GM10248 (cell line): ENCODE results near the gene DIAPH2.

Experiments used
- CTCF ChIA-PET: fragments of 300-600 bp; sonication (Branson Sonifier 250); formaldehyde crosslinking; extraction: SDS; loops from one replicate; lab custom pipeline; 2021; ENCODE audit warnings: antibody characterized with exemption; lab: Yijun Ruan, JAX
- POLR2A ChIA-PET: fragments of 350-650 bp; sonication (Branson Sonifier 250); formaldehyde crosslinking; extraction: SDS; loops from one replicate; lab custom pipeline; 2020; ENCODE audit warnings: antibody characterized with exemption; lab: Yijun Ruan, JAX
- DNase-seq: peaks from one replicate; pipeline ENCODE4 v3.0.0; 2012; ENCODE audit errors: extremely low spot score
- CTCF ChIP-seq: IDR thresholded peaks from 2 replicates; pipeline ENCODE4 v1.5.1; 2012; ENCODE audit warnings: mild to moderate bottlenecking, low read depth; ENCODE audit errors: extremely low read depth, missing control alignments, control extremely low read depth

The DIAPH2 gene

GRCh38 chrX:96924581-96924980, 239.9 kb downstream of the DIAPH2 start:
- CTCF ChIA-PET = no interaction called here
- POLR2A ChIA-PET = no interaction called here
- TF ChIP-seq CTCF = no peak

GRCh38 chrX:96929036-96929435, 244.4 kb downstream of the DIAPH2 start:
- ChIA-PET POLR2A (no interaction called here), CTCF (no interaction called here)
- no peak for DNase-seq
- TF ChIP-seq CTCF = no peak

More at GRCh38 chrX:96924581-96924980, 239.9 kb downstream of the DIAPH2 start:
- no peak for DNase-seq

- TF ChIP-seq CTCF = no peak
- POLR2A ChIA-PET = no interaction called here
- no peak for DNase-seq
- CTCF ChIA-PET = no interaction called here
These were observed 273.1 kb downstream of the DIAPH2 start for GRCh38 chrX:96957718-96958117.

GRCh38 chrX:96971812-96972211, 287.2 kb downstream of the DIAPH2 start:
- ChIA-PET CTCF (interaction anchor here (0.8 kb wide), 1 partner anchor 30 kb away, joined by 3 read pairs; no protein-coding TSS in a partner anchor), POLR2A (no interaction called here)
- TF ChIP-seq CTCF = no peak
- no peak for DNase-seq

GRCh38 chrX:96978906-96979305, 294.3 kb downstream of the DIAPH2 start:
- POLR2A ChIA-PET = no interaction called here

GRCh38 chrX:96979766-96980165, 295.1 kb downstream of the DIAPH2 start:
- no peak for DNase-seq
- no peak for TF ChIP-seq CTCF
- CTCF ChIA-PET = no interaction called here
- POLR2A ChIA-PET = no interaction called here

More at GRCh38 chrX:96978906-96979305, 294.3 kb downstream of the DIAPH2 start:
- no peak for DNase-seq
- no peak for TF ChIP-seq CTCF
- CTCF ChIA-PET = no interaction called here

- DNase-seq = no peak
- POLR2A ChIA-PET = no interaction called here
- CTCF ChIA-PET = no interaction called here
- no peak for TF ChIP-seq CTCF
These were observed 297.5 kb downstream of the DIAPH2 start for GRCh38 chrX:96982161-96982560.
